ENCODE measurements around the gene GALNT14. TPM values are rescaled to one million over a fixed set of nuclear protein-coding genes. Genes with fewer than 3 reads are reported as not detected.

The GALNT14 gene
- polyA plus RNA-seq, 1 experiment: 0.07 TPM

GRCh38 chr2:31053929-31054782 is 84.1 kb downstream of the GALNT14 start:
- Histone ChIP-seq H3K9me3 (ENCODE audit: control insufficient read depth, insufficient read depth, low read length) (no peaks in the 10 kb centered on the region), H3K27ac (ENCODE audit: low read depth, low read length) (no peak overlapping the region), H3K27me3 (ENCODE audit: control insufficient read depth, insufficient read depth, low read length) (no peaks in the 10 kb centered on the region), H3K4me3 (ENCODE audit: low read depth, low read length) (no peak overlapping the region)
- TF ChIP-seq CTCF (IDR thresholded peaks at IDR 0.05; ENCODE audit: low read depth, low read length): no peak
- ChIA-PET CTCF (no interaction called here), POLR2A (no interaction called here)
- DNase-seq (ENCODE audit: low read depth, low spot score): no peak

- Histone ChIP-seq H3K4me3 (ENCODE audit: low read depth, low read length) (no peak overlapping the region), H3K9me3 (ENCODE audit: control insufficient read depth, insufficient read depth, low read length) (no peaks in the 10 kb centered on the region), H3K27me3 (ENCODE audit: control insufficient read depth, insufficient read depth, low read length) (no peaks in the 10 kb centered on the region), H3K27ac (ENCODE audit: low read depth, low read length) (no peak overlapping the region)
- POLR2A ChIA-PET: no interaction called here
- CTCF ChIA-PET: no interaction called here
- TF ChIP-seq CTCF (IDR thresholded peaks at IDR 0.05; ENCODE audit: low read depth, low read length): no peak
- DNase-seq (ENCODE audit: low read depth, low spot score): no peak
These were observed 86.0 kb downstream of the GALNT14 start for GRCh38 chr2:31052284-31052683.

GRCh38 chr2:31051258-31052140 is 86.7 kb downstream of the GALNT14 start:
- Histone ChIP-seq H3K27ac (ENCODE audit: low read depth, low read length) (no peak overlapping the region), H3K9me3 (ENCODE audit: control insufficient read depth, insufficient read depth, low read length) (no peaks in the 10 kb centered on the region), H3K4me3 (ENCODE audit: low read depth, low read length) (no peak overlapping the region), H3K27me3 (ENCODE audit: control insufficient read depth, insufficient read depth, low read length) (no peaks in the 10 kb centered on the region)
- CTCF ChIA-PET: no interaction called here
- POLR2A ChIA-PET: no interaction called here
- TF ChIP-seq CTCF (IDR thresholded peaks at IDR 0.05; ENCODE audit: low read depth, low read length): no peak
- no peak for DNase-seq (ENCODE audit: low read depth, low spot score)

- POLR2A ChIA-PET: no interaction called here
- DNase-seq (ENCODE audit: low read depth, low spot score): no peak
- Histone ChIP-seq H3K27ac (ENCODE audit: low read depth, low read length) (no peak overlapping the region), H3K27me3 (ENCODE audit: control insufficient read depth, insufficient read depth, low read length) (no peaks in the 10 kb centered on the region), H3K4me3 (ENCODE audit: low read depth, low read length) (no peak overlapping the region), H3K9me3 (ENCODE audit: control insufficient read depth, insufficient read depth, low read length) (no peaks in the 10 kb centered on the region)
- no peak for TF ChIP-seq CTCF (IDR thresholded peaks at IDR 0.05; ENCODE audit: low read depth, low read length)
- CTCF ChIA-PET: interaction anchor here (0.6 kb wide), 1 partner anchor 473 kb away, joined by 3 read pairs; no protein-coding TSS in a partner anchor
These were observed 88.2 kb downstream of the GALNT14 start for GRCh38 chr2:31049916-31050588.
